IPS-11a (cell line): Measurements from ENCODE around the gene HTT.

Experiments
- H3K4me3 ChIP-seq: one replicate; pipeline ENCODE4 v1.5.1; 2013; ENCODE audit warnings: low read depth, low read length, control low read depth

HTT gene

DNA sequence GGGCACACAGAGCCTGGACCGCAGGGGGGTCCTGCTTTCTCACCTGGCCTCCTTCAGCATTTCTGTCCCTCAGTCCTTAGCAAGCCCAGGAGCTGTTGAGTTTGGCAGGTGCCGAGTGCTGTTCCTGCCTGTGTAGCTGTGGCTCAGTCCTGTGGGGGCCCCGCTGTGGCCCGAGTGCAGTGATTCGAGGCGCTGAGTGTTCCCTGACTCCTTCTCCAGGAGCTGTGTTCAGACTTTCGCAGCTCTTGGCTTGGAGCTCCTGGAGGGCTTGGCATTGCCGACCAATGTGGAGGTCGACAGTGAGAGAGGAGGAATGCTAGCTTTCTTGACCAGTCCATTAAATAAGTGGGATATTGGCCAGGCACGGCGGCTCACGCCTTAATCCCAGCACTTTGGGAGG is 124.4 kb downstream of the HTT start:
- H3K4me3 ChIP-seq, result no peak overlapping the region

DNA sequence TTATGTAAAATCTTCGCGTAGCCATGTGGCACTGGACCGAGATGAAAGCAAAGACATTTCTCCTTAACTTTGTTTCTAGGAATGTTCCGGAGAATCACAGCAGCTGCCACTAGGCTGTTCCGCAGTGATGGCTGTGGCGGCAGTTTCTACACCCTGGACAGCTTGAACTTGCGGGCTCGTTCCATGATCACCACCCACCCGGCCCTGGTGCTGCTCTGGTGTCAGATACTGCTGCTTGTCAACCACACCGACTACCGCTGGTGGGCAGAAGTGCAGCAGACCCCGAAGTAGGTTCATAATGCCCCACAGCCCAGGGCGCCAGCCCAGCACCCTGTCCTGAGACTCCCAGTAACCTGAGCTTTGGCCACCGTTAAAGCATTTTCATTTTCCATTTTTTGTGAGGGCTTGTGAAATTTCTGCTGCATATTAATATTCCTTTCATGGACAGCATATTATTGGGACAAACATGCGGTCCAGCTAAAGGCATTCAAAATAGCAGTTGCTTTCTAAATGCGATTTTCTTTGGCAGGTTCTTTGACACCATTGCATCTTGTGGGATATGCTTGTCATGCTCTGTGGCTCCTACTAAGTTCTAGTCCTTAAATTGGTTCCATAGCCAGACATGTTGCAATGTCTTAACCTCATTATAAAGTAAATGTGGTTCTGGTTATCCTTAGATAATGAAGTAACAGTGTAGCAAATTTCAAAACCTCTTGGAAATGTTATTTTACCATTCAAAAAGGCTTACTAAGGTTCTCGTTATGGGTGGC is 125.4 kb downstream of the HTT start:
- H3K4me3 ChIP-seq, result no peak overlapping the region

DNA sequence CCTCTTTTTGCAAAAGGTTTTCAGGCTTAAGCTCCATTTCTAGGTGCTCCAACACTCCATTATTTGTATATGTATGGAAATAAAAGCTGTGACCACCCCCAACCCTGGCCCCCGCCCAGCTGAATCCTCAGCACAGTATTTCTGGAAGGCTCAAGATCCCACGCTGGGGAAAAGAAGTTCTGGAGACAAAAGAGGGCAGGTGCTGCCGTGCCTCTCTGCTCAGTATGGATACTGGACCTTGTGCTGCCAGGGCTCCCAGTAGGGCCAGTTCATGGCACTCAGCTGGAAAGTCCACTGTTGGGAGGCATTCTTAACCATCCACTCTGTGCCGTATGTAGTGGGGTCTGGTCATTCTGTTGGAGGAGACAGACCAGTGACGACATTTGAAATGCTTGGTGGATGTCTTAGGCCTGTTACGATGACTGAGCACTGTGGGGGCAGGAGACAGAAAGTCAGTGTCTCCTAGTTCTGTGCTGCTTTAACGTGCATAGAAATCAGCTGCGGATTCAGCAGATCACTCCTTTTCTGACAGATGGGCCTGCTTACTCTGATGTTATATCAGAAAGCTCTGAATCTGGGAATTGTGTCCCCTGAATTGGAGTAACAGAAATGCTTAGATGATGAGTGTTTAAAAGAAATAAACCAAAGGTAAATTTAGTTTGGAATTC is 126.1 kb downstream of the HTT start:
- no peak overlapping the region for H3K4me3 ChIP-seq

DNA sequence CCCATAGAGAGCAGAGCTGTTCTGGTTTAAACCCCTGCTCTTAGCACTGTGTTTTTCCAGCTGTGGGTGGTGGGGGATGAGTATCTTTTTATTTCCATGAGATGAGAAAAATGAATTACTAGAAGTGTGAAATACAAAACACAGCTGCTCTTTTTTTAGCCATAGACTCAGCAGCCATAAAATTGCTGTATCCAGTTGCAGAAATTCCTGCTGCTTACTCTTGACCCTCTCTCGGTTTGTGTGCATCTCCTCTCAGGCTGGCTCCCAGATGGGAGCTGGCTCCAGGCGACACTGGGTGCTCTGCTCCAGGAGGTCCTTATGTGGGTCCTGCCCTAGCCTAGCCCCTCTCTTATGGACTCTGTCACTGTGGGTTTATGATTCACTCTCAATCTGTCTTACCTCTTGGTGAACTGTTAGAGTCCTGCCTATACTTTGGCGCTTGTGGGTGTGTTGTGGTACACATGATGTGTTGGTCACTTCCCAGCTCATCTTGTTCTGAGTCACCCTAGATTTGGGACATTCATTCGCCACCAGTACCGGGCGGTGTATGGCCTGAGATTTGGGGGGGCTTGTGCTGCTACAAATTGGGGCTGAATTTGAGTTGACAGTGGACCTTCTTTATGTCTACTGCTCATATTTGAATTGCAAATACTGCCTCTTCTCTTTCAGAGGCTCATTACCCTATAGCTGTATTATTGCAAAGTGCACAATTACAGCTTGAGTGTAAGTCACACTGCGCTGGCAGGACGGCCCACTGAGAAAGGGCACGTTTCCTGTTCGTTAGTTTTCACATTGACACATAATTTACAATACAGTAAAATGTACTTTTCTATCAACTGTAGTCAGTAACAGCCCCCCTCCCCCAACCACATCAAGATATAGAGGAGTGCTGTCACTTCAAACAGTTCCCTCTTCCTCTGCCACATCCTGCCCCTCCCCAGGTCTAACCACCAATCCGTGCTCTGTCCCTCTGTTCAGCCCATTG is 127.5 kb downstream of the HTT start:
- no peak overlapping the region for H3K4me3 ChIP-seq

DNA sequence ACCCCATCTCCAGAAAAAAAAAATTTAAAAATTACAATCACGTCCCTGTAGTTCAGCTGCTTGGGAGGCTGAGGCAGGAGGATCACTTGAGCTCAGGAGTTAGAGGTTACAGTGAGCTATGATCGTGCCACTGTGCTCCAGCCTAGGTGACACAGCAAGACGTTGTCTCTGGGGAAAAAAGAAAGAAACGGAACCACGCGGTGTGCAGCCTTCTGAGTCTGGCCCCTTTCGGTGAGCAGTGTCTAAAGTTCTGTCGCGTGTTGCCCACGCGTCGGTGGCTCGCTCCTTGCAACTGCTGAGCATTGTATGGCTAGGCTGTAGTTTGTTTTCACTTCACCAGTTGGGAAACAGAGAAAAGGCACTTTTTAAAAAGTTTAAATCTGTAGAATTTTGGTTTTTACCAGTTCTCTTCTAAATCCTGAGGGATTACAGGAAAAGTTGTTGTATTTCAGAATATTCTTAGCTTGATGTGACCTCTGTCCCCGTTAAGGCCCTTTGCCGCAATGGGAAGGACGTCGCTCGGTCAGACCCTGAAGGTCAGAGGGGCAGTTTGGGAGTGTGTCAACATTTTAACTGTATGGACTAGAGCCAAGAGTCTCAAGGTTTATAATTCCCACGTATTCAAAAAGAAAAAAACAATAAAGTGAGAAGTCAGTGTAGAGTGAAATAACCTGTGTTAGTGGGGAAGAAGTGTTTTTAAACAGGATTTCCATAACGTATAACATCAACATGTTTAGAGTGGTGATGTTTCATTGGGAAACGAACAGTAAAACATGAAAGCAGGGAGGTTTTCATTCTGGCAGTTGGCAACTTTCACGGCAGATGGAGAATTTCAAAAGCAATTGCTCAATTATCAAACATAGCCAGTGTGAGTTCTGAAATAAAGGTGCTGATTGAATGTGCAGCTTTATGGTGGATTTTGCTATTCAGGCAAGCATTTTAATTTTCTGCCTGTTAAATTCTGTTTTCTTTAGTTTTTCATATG is 128.6 kb downstream of the HTT start:
- H3K4me3 ChIP-seq, result no peak overlapping the region

DNA sequence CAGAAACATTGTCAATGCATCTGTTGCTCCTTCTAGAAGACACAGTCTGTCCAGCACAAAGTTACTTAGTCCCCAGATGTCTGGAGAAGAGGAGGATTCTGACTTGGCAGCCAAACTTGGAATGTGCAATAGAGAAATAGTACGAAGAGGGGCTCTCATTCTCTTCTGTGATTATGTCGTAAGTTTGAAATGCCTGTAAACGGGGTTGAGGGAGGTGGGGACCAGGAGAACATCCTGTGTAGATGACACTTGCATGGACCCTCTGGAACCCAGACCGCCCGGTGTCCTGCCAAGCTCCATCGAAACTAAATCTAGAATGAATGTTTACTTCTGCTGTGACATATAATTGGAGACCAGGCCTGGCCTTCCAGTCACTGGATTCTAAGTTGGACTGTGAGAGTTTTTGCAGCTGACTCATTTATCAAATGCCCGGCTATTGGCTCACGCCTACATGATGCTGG is 129.5 kb downstream of the HTT start:
- no peak overlapping the region for H3K4me3 ChIP-seq

DNA sequence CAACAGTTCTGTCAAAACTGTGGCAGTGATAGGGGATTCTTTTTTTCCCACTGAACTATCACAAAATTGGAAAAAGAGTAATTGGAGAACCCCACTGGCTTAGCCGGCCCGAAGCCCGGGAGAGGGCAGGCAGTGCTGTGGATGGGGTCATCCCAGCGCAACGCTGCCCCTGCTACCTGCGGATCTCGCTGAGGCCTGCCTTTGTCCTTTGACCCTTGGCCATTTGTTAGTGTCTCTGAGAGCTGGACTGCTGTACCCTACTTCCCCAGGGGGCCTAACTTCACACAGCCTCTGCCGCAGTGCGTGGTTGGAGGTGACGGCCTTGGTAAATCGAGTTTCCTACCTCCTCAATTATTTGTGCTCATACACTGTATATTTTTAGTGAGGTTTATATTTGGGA is 131.5 kb downstream of the HTT start:
- no peak overlapping the region for H3K4me3 ChIP-seq

DNA sequence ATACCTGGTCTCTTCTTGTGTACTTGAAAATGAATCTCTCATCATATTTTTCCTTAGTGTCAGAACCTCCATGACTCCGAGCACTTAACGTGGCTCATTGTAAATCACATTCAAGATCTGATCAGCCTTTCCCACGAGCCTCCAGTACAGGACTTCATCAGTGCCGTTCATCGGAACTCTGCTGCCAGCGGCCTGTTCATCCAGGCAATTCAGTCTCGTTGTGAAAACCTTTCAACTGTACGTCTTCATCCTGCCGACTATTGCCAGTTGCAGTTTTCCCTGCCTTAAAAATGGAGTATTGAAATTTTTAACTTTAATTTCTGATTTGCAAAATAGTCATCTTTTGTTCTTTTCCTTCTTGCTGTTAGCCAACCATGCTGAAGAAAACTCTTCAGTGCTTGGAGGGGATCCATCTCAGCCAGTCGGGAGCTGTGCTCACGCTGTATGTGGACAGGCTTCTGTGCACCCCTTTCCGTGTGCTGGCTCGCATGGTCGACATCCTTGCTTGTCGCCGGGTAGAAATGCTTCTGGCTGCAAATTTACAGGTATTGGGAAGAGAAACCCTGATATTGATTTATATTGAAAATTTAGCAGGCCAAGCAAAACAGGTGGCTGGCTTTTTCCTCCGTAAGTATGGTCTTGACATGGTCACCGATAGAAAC is 132.1 kb downstream of the HTT start:
- no peak overlapping the region for H3K4me3 ChIP-seq

DNA sequence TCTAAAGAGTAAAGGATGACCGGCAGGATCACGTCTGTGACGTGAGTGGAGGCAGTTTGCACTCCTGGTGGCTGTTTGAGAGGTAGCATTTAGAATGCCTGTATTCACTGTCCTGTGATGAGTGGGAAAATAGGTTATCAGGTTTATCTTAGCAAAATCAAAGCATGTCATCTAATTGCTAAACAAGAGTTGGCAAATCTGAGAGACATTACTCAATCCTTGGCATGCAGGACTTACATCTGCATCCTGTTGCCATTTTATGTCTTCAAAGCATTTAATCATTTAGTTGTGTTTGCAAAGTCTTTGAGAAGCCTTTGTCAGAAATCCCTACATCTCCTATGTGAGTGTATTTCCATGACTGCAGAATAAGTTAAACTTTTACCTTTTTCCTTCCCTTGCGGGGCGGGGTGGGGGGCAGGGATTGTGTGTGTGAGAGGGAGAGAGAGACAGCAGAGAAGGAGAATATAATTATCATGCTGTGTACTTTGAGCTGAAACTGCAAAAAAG is 133.1 kb downstream of the HTT start:
- no peak overlapping the region for H3K4me3 ChIP-seq

DNA sequence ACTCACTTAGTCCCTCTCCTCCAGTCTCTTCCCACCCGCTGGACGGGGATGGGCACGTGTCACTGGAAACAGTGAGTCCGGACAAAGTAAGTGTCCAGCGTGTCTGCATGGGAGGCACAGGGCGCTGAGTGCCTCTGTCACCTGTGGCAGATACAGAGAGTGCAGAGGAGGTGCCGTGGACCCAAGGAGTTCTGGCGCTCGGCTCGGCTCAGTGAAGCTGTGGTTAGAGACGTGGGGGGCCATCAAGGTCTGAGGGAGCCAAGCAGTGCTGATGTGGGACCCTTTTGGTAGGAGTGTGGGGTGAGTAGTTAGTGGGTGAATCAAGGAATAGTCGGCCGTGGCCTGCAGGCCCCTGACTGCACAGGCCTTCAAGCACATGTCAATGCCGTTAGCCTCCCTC is 134.3 kb downstream of the HTT start:
- no peak overlapping the region for H3K4me3 ChIP-seq

DNA sequence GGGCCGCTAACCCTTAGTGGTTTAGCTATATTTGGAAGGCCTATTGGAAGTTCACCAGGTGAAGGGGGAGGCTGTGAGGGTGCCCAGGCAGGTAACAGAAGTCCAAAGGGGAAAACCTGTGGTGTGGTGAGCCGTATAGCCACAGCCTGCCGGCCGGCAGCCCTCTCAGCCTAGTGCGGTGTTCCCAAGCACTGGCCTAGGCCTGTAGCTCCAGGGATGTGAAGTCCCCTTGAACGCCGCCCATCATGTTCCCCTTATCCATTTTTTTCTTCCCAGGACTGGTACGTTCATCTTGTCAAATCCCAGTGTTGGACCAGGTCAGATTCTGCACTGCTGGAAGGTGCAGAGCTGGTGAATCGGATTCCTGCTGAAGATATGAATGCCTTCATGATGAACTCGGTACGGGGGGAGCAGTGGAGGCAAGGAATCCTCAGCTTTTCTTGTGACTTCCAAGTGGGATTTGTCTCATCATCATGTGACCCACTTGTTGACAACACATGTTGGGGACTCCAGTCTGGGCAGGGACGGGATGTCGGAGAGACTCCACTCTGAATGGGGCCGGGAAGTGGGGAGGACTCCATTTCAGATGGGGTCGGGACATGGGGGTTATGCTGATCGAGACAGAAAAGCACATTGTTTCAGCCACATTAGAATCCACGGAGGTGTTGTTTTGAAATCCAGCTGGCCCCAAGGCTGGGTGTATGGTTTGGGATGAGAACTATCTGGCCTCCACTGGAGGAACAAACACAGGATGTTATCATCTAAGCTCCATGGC is 135.3 kb downstream of the HTT start:
- H3K4me3 ChIP-seq, result no peak overlapping the region

DNA sequence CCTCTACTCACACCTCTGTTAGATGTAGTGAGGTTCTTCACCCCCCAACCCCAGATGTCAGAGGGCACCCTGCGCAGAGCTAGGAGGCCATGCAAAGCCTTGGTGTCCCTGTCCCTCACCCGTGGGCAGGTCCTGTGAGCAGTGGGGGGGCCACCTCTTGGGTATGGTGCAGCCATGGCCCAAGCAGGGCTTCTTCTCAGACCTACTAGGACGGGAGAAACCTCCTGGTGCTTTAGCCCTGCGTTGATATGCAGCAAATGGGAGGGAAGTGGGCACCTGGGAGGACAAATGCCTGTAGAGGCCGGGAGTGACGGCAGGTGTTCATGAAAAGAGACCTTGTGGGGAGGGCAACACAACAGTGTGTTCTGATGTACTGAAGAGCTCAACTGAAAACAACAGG is 136.0 kb downstream of the HTT start:
- H3K4me3 ChIP-seq, result no peak overlapping the region

DNA sequence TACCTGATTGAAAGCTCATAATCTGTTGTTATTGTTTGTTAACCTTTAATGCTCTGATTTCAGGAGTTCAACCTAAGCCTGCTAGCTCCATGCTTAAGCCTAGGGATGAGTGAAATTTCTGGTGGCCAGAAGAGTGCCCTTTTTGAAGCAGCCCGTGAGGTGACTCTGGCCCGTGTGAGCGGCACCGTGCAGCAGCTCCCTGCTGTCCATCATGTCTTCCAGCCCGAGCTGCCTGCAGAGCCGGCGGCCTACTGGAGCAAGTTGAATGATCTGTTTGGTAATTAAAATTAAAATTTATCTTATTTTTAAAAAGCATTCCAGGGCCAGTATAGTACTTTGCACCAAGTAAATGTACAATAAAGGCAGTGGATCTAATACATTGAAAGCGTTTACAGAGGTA is 137.4 kb downstream of the HTT start:
- no peak overlapping the region for H3K4me3 ChIP-seq

DNA sequence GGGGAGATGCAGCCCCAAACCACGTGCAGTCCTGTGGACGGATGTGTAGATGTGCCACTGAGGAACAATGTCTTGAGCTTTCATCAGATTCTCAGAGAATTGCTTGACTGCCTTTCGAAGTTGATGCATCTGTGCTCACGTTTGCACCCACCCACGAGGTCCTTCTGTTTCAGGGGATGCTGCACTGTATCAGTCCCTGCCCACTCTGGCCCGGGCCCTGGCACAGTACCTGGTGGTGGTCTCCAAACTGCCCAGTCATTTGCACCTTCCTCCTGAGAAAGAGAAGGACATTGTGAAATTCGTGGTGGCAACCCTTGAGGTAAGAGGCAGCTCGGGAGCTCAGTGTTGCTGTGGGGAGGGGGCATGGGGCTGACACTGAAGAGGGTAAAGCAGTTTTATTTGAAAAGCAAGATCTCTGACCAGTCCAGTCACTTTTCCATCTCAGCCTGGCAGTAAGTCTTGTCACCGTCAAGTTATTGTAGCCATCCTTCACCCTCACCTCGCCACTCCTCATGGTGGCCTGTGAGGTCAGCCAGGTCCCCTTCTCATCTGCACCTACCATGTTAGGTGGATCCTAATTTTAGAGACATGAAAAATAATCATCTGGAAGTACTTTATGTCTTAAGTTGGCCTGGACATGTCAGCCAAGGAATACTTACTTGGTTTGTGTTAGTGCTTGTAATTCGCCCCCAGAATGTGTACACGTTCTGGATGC is 138.1 kb downstream of the HTT start:
- no peak overlapping the region for H3K4me3 ChIP-seq

DNA sequence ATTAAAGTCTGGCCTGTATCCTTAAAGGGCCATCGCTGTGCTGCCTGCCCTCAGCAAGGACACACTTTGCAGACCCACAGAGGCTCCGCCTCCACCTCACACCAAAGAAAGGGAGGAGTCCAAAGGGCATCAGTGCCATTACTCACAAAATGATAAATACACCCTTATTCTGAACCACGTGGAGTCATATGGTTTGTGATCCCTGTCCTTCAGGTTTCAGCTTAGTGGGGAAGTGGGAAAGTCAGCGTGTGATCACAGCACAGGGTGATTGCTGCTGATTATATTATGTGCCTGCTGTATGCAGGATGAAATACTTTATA is 138.6 kb downstream of the HTT start:
- H3K4me3 ChIP-seq, result no peak overlapping the region

DNA sequence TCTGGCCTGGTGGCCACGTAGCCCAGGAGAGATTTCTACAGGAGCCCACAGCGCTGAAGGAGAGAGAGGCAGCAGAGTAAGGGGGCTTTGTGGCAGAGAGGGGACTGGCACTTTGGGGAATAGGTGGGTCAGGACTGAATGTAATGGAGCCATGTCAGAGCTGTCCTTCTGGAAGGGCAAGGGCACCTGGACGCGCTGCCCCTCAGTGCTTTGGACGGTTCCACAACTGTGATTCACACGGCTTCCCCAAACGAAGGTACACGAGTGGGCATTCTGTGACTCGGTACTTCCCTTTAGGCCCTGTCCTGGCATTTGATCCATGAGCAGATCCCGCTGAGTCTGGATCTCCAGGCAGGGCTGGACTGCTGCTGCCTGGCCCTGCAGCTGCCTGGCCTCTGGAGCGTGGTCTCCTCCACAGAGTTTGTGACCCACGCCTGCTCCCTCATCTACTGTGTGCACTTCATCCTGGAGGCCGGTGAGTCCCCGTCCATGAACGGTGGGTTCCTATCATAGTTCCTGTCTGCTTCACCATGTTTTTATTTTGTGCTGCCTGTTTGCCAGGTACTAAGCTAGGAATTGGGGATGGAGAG is 139.3 kb downstream of the HTT start:
- no peak overlapping the region for H3K4me3 ChIP-seq

DNA sequence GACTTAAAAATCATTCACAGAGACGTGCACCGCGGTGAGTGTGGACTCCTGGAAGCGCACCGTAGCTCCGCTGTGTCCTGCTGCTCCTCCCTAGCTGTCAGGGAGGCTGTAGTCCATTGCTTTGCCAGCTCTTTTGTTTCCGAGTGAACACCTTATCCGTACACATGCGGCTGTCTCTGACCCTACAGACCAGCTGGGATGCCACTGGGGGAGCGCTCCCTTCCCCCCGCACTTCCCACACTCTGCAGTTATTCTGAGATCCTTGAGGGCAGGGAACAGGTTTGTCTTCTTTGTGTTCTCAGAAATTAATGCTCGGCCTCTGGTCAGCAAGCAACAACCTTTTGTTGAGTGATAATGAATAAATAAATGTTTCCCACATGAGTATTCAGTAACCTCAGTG is 140.8 kb downstream of the HTT start:
- H3K4me3 ChIP-seq, result no peak overlapping the region

DNA sequence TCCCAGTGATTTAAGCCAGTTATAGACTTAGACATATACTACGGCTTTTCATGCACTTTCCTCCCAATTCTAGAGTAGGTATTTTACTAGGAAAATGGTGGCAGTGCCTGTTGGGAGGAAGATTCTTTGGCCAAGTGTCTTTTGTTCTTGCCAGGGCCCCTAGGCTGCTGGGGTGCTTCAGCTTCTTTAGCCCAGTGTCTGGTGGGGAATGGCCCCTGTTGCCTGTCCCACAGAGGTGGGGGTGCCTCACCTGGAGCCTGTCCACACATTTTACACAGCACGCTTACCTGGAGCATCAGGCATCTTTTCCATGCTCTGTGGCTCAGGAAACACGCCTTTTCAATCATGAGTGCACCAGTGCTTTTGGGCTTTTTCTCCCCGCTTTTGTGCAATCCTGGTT is 141.3 kb downstream of the HTT start:
- no peak overlapping the region for H3K4me3 ChIP-seq
